Naive B cell (primary cell): Measurements from ENCODE around the gene PKP1. TPM values are rescaled to one million over a fixed set of nuclear protein-coding genes. Genes with fewer than 3 reads are reported as not detected.

Source experiments
- ATAC-seq, 2 donors: fragments of 150-1000 bp; cut with Tn5 transposase; 2 replicates each; pipeline ENCODE4 v1.10.0; 2021; ENCODE audit warnings: low read depth in 2 of 2, mild to moderate bottlenecking in 2 of 2, moderate library complexity in 2 of 2
- DNase-seq: peaks from one replicate; pipeline ENCODE4 v3.0.0; 2022
- H3K27ac Mint-ChIP-seq, 6 donors: one replicate each; pipeline ENCODE4 v1.8.0; 2020 to 2022; ENCODE audit warnings: mild to moderate bottlenecking in 6 of 6, mixed read lengths in 6 of 6, moderate library complexity in 5 of 6, inconsistent platforms in 2 of 6
- H3K27me3 Mint-ChIP-seq, 3 donors: one replicate each; pipeline ENCODE4 v1.8.0; 2021 to 2022; ENCODE audit warnings: mixed read lengths in 3 of 3, mild to moderate bottlenecking in 1 of 3
- H3K36me3 Mint-ChIP-seq, 2 donors: one replicate each; pipeline ENCODE4 v1.8.0; 2020 to 2022; ENCODE audit warnings: mixed read lengths in 2 of 2, inconsistent platforms in 1 of 2, mild to moderate bottlenecking in 1 of 2
- H3K4me1 Mint-ChIP-seq, 3 donors: one replicate each; pipeline ENCODE4 v1.8.0; 2020 to 2022; ENCODE audit warnings: mixed read lengths in 3 of 3, inconsistent platforms in 1 of 3, mild to moderate bottlenecking in 1 of 3, moderate library complexity in 1 of 3
- H3K4me3 Mint-ChIP-seq, 8 donors: one replicate each; pipeline ENCODE4 v1.8.0; 2020 to 2022; ENCODE audit warnings: mild to moderate bottlenecking in 8 of 8, mixed read lengths in 8 of 8, moderate library complexity in 8 of 8, inconsistent platforms in 2 of 8
- H3K9me3 Mint-ChIP-seq, 7 donors: one replicate each; pipeline ENCODE4 v1.8.0; 2020 to 2022; ENCODE audit warnings: mixed read lengths in 7 of 7, mild to moderate bottlenecking in 5 of 7, inconsistent platforms in 2 of 7, moderate library complexity in 1 of 7
- polyA plus RNA-seq, 6 donors: library from polyadenylated mRNA; unstranded; fragments of 300-500 nt; fragmentation: Illumina TruSeq; gene quantifications; one replicate each; pipeline ENCODE4 v1.2.3, GENCODE V29; 2021; ENCODE audit warnings: low read depth in 6 of 6

The PKP1 gene
- polyA plus RNA-seq, 6 donors from 2014 or later: not detected

DNA sequence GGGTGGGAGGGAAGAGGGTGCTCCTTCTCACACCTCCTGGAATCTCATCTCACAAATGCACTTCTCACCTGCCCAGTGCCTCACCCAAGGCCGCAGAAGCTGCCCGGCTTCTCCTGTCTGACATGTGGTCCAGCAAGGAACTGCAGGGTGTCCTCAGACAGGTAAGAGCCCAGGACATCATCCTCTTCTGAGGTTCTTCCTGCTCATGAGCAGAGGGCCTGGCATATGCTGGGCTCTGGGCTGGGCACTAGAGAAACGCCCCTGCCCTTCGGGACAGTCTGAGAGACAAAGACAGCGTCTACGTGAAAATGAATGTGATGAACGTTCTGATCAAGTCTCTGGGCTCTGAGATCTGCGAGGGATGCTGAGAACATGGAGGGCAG lies 42.4 kb downstream of the PKP1 start:
- ATAC-seq (no peak), DNase-seq (no peak)
- Mint-ChIP-seq H3K4me1 (no peaks in the 10 kb centered on the region), H3K36me3 (no peaks in the 10 kb centered on the region), H3K27ac (no peak overlapping the region), H3K4me3 (no peak overlapping the region), H3K27me3 (peaks cover 4 to 21% (median 15%) of the 10 kb centered on the region in 3 donors), H3K9me3 (no peaks in the 10 kb centered on the region)

DNA sequence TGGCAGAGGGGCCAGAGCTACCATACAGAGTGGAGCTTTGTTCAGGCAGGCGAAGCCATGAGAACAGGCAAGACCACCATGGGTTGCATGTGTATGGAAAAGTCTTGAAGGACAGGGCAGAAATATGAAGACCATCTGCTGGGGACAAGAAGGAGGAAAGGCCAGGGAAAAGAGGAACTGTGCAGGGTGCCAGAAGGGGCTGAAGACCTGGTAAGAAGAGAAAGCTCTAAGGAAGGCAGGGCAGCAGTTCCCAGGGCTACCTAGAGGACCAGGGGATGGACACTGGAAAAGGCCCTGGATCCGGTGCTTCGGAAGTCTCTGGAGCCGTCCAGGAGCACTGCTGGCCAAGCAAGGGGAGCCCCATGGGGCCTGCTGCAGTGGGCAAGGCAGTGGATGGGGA lies 43.4 kb downstream of the PKP1 start:
- DNase-seq: no peak
- Mint-ChIP-seq H3K4me1 (no peaks in the 10 kb centered on the region), H3K9me3 (no peaks in the 10 kb centered on the region), H3K27ac (peak overlapping the region in 1 of 6 donors; percentile 9), H3K27me3 (peaks cover 4 to 22% (median 15%) of the 10 kb centered on the region in 3 donors), H3K36me3 (no peaks in the 10 kb centered on the region), H3K4me3 (peak overlapping the region in 1 of 8 donors; percentile 68)
- no peak for ATAC-seq

GRCh38 chr1:201327687-201328240 lies 44.5 kb downstream of the PKP1 start:
- H3K4me1 Mint-ChIP-seq: no peaks in the 10 kb centered on the region
- peak overlapping the region in 1 of 6 donors; percentile 70 for H3K27ac Mint-ChIP-seq
- no peak for DNase-seq
- H3K27me3 Mint-ChIP-seq: peaks cover 4 to 22% (median 15%) of the 10 kb centered on the region in 3 donors
- no peak overlapping the region for H3K4me3 Mint-ChIP-seq
- no peaks in the 10 kb centered on the region for H3K9me3 Mint-ChIP-seq
- no peak for ATAC-seq
- H3K36me3 Mint-ChIP-seq: no peaks in the 10 kb centered on the region

DNA sequence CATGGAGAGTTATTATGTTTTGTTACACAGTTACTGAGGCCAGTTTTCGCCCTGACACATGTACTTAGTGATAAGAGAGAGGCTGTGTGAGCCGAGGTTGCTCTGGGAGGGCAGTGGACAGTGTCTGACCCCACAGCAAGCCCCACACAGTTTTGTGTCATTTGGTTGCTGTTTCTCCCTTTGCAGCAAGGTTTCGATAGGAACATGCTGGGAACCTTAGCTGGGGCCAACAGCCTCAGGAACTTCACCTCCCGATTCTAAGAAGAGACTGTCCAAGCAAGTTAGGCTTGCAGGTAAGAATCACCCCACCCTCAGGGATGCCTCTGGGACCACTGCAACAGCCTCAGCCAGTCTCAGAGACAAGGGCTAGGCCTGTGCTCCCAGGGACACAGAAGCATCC lies 45.3 kb downstream of the PKP1 start:
- H3K4me1 Mint-ChIP-seq: no peaks in the 10 kb centered on the region
- H3K4me3 Mint-ChIP-seq: no peak overlapping the region
- no peaks in the 10 kb centered on the region for H3K36me3 Mint-ChIP-seq
- no peak for ATAC-seq
- no peaks in the 10 kb centered on the region for H3K9me3 Mint-ChIP-seq
- H3K27ac Mint-ChIP-seq: no peak overlapping the region
- peaks cover 4 to 22% (median 15%) of the 10 kb centered on the region in 3 donors for H3K27me3 Mint-ChIP-seq
- DNase-seq: no peak

- no peak for DNase-seq
- no peak for ATAC-seq
- Mint-ChIP-seq H3K4me3 (no peak overlapping the region), H3K27ac (no peak overlapping the region), H3K9me3 (no peaks in the 10 kb centered on the region), H3K27me3 (peaks cover 4 to 22% (median 15%) of the 10 kb centered on the region in 3 donors), H3K36me3 (no peaks in the 10 kb centered on the region), H3K4me1 (no peaks in the 10 kb centered on the region)
These were observed 46.0 kb downstream of the PKP1 start for GRCh38 chr1:201329286-201329685.

GRCh38 chr1:201329801-201330200 lies 46.5 kb downstream of the PKP1 start:
- no peak overlapping the region for H3K27ac Mint-ChIP-seq
- DNase-seq (no peak), ATAC-seq (no peak)
- H3K4me3 Mint-ChIP-seq: no peak overlapping the region
- H3K27me3 Mint-ChIP-seq: peaks cover 4 to 22% (median 15%) of the 10 kb centered on the region in 3 donors
- H3K36me3 Mint-ChIP-seq: no peaks in the 10 kb centered on the region
- H3K9me3 Mint-ChIP-seq: no peaks in the 10 kb centered on the region
- no peaks in the 10 kb centered on the region for H3K4me1 Mint-ChIP-seq

DNA sequence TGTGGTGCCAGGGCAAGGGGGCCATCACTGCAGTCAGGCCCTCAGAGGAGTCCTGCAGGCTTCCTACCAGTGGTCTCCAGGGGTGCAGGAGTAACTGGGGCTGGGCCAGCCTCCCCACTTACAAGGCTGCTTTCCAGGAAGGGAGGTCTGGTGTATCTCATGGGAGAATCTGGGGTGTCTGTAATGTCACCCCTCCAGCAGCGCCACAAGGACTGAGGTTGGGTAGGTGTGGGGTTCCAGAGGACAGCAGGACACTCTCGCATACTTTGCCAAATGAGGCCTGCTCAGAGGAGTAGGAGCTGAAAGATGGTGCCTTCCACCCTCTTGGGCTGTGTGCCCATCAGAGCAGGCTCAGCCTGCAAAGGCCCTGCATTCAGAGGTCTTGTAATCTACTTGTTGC lies 47.2 kb downstream of the PKP1 start:
- Mint-ChIP-seq H3K4me3 (no peak overlapping the region), H3K4me1 (no peaks in the 10 kb centered on the region), H3K27ac (no peak overlapping the region), H3K36me3 (no peaks in the 10 kb centered on the region), H3K27me3 (peaks cover 4 to 22% (median 15%) of the 10 kb centered on the region in 3 donors), H3K9me3 (no peaks in the 10 kb centered on the region)
- ATAC-seq (no peak), DNase-seq (no peak)

- H3K27ac Mint-ChIP-seq: no peak overlapping the region
- no peaks in the 10 kb centered on the region for H3K9me3 Mint-ChIP-seq
- DNase-seq (no peak), ATAC-seq (no peak)
- no peak overlapping the region for H3K4me3 Mint-ChIP-seq
- peaks cover 4 to 22% (median 13%) of the 10 kb centered on the region in 3 donors for H3K27me3 Mint-ChIP-seq
- H3K36me3 Mint-ChIP-seq: no peaks in the 10 kb centered on the region
- no peaks in the 10 kb centered on the region for H3K4me1 Mint-ChIP-seq
These were observed 47.9 kb downstream of the PKP1 start for GRCh38 chr1:201331166-201331565.

DNA sequence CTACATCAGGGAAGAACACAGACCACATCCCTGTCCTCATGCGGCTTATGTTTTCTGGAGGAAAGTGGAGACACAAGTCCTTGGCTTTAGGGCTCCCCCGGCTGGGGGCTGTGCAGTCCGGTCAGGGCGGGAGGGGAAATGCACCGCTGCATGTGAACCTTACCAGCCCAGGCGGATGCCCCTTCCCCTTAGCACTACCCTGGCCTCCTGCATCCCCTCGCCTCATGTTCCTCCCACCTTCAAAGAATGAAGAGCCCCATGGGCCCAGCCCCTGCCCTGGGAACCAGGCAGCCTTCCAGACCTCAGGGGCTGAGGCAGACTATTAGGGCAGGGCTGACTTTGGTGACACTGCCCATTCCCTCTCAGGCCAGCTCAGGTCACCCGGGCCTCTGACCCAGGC lies 48.7 kb downstream of the PKP1 start:
- no peak for ATAC-seq

DNA sequence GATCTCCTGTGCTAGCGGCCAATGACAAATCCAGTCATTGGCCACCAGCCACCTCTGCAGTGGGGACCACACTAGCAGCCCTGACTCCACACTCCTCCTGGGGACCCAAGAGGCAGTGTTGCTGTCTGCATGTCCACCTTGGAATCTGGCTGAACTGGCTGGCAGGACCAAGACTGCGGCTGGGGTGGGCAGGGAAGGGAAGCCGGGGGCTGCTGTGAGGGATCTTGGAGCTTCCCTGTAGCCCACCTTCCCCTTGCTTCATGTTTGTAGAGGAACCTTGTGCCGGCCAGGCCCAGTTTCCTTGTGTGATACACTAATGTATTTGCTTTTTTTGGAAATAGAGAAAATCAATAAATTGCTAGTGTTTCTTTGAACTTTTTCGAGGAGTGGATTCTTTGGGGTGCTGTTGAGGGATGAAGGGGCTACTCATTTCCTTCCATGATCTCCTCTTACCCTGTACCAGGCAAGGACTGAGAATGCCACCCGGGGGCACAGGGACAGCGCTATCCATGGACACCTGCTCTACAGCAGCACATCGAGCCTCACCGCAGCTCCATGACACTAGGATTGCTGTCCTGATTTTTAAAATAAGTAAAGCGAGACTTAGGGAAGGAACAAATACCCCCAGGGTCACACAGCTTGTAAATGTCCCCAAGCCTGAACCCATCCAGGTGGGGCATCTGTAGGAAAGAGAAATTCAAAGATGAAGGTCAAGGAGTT lies 49.5 kb downstream of the PKP1 start:
- DNase-seq: no peak
- H3K27me3 Mint-ChIP-seq: peaks cover 4 to 13% (median 8%) of the 10 kb centered on the region in 3 donors
- no peak overlapping the region for H3K4me3 Mint-ChIP-seq
- H3K27ac Mint-ChIP-seq: no peak overlapping the region
- no peaks in the 10 kb centered on the region for H3K36me3 Mint-ChIP-seq
- no peak for ATAC-seq
- no peaks in the 10 kb centered on the region for H3K4me1 Mint-ChIP-seq
- H3K9me3 Mint-ChIP-seq: no peaks in the 10 kb centered on the region

More for the DNA sequence above, 48.7 kb downstream of the PKP1 start:
- Mint-ChIP-seq H3K4me3 (no peak overlapping the region), H3K36me3 (no peaks in the 10 kb centered on the region), H3K27me3 (peaks cover 4 to 14% (median 4%) of the 10 kb centered on the region in 3 donors), H3K9me3 (no peaks in the 10 kb centered on the region), H3K4me1 (no peaks in the 10 kb centered on the region), H3K27ac (no peak overlapping the region)
- DNase-seq: no peak

DNA sequence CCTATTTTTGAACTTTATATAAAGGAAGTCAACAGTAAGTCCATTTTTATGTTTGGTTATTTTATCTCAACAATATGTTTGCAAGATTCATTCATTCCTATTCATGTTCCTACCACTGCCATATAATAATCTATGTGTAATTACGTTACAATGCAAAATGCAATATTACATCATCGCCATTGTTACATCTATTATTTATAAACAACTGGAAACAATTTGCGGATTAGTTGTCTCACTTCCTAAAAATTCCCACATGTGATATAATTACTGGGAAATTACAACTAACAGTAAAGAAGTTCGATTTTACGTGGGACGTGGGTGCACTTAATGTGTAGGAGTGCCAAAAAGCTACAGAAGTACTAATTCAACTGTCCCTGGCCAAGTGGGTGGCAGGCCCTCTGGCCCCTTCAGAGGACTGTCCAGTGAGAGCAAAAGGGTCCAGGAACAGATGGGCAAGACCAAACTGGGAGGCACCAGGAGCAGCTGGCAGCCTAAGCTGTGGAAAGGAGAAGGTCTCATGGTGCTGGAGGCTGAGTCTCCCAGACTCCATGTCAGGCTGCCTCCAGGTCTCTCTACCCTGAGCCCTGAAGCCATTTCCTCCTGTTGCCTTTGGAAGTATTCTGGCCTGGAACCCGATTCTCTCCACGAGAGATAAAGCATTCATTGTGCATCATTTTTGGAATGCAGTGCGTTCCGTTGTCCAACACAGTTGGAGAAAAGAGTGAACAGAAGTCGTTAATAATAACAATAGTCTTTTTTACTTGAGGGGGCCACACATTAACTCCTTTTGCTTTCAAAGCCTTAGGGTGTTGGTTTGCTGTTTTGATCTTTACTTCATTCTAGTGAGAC lies 51.2 kb downstream of the PKP1 start:
- Mint-ChIP-seq H3K4me1 (no peaks in the 10 kb centered on the region), H3K9me3 (no peaks in the 10 kb centered on the region), H3K27ac (no peak overlapping the region), H3K36me3 (no peaks in the 10 kb centered on the region), H3K27me3 (peaks cover 5 to 16% (median 12%) of the 10 kb centered on the region in 3 donors), H3K4me3 (no peak overlapping the region)
- ATAC-seq (no peak), DNase-seq (no peak)

DNA sequence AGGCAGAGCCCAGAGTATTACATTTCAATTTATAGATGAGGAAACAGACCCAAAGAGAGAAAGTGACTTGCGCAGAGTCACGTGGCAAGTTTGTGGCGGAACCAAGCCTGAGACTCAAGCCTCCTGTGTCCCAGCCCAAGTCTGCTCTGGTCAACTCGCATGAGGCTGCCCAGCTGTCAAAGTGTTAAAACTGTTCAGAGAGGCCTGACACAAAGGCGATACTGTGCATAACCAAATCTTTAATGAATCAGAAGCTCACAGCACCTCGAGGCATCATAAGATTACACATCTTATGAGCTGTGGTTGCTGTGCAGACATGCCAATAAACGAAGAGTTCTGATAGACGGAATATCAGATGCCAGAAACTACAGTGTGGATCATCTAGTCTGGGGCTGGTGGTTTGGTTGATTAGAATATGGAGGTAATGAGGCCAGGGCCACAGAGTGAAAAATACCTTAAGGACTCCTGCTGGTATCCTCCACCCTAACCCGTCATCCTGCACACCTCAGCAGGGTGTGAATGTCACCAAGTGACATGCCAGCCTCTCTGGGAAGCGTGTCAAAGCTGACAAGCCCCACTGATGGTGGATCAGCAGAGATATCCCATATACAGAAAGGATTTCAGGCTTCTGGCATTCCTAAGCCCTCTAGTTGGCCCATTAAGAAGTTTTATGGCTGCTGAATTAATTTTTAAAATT lies 52.0 kb downstream of the PKP1 start:
- DNase-seq (no peak), ATAC-seq (no peak)
- Mint-ChIP-seq H3K4me3 (no peak overlapping the region), H3K9me3 (no peaks in the 10 kb centered on the region), H3K27me3 (peaks cover 4 to 16% (median 5%) of the 10 kb centered on the region in 3 donors), H3K4me1 (no peaks in the 10 kb centered on the region), H3K27ac (no peak overlapping the region), H3K36me3 (no peaks in the 10 kb centered on the region)

GRCh38 chr1:201335901-201336300 lies 52.6 kb downstream of the PKP1 start:
- Mint-ChIP-seq H3K27ac (no peak overlapping the region), H3K9me3 (peaks cover 0 to under 1% (median 0%) of the 10 kb centered on the region in 7 donors), H3K27me3 (peaks cover 0 to 16% (median 5%) of the 10 kb centered on the region in 3 donors), H3K4me3 (no peak overlapping the region), H3K36me3 (no peaks in the 10 kb centered on the region), H3K4me1 (no peaks in the 10 kb centered on the region)
- no peak for ATAC-seq
- DNase-seq: no peak
